22Rv1 (cell line): ENCODE data around the gene LRRC28.

ENCODE experiments used
- ZFX ChIP-seq: fragments of 450-650 bp; IDR thresholded peaks from 2 replicates; pipeline ENCODE4 v1.6.1; 2017; ENCODE audit warnings: antibody characterized with exemption, borderline replicate concordance
- TF ChIP-seq, protein P1 (sequence below): fragments of 450-650 bp; IDR thresholded peaks from 2 replicates; pipeline ENCODE4 v1.5.1; 2017; ENCODE audit warnings: mild to moderate bottlenecking

DNA sequence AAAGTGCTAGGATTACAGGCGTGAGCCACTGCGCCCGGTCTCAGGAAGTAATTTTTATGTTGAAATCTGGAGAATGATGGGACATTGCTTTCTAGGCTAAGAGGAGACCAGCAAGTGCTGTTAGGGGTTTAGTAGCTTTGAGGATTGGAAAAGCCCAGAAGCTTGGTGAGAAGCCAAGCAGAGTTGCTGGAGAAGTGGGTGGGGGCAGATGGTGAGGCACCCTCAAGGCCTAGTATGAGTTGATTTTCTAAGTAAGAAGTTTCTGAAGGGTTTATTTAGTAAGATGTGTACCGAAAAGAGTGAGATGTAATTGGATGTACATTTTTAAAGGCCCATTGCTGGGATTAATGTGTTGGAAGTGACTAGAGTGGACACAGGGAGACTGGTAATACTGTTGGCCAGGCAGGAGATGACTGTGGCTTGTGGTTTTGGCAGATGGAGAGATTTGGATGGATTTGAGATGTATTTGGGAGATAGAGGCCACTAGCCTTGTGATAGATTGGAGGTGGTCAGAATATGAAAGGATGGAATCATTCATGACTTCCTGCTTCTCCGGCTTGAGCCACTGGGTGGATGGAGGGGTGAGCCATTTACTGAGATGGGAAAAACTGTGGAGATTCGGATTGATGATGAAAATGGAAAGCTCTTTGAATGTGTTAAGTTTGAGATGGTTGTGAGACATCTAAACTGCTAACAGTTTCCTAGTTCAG is 2.3 kb downstream of the LRRC28 start:
- TF ChIP-seq, protein P1, sequence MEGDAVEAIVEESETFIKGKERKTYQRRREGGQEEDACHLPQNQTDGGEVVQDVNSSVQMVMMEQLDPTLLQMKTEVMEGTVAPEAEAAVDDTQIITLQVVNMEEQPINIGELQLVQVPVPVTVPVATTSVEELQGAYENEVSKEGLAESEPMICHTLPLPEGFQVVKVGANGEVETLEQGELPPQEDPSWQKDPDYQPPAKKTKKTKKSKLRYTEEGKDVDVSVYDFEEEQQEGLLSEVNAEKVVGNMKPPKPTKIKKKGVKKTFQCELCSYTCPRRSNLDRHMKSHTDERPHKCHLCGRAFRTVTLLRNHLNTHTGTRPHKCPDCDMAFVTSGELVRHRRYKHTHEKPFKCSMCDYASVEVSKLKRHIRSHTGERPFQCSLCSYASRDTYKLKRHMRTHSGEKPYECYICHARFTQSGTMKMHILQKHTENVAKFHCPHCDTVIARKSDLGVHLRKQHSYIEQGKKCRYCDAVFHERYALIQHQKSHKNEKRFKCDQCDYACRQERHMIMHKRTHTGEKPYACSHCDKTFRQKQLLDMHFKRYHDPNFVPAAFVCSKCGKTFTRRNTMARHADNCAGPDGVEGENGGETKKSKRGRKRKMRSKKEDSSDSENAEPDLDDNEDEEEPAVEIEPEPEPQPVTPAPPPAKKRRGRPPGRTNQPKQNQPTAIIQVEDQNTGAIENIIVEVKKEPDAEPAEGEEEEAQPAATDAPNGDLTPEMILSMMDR, result no peak
- TF ChIP-seq ZFX, result no peak
